GM19395 (cell line): ENCODE measurements around the gene RNF150.
"Not testable (repeated sequence)": the region's sequence is repeated elsewhere in the genome, so short reads cannot be mapped to it uniquely, and the experiment has no call there.

ENCODE experiments used
- ATAC-seq: cut with Tn5 transposase; IDR thresholded peaks from one replicate; pipeline ENCODE4 v1.9.1; 2021; ENCODE audit warnings: mild to moderate bottlenecking, moderate library complexity; ENCODE audit not compliant: unreplicated experiment

Gene RNF150

GRCh38 chr4:141078871-141079270 lies 54.4 kb downstream of the RNF150 start:
- no peak for ATAC-seq

GRCh38 chr4:141077611-141078225 lies 55.6 kb downstream of the RNF150 start:
- ATAC-seq: no peak

- ATAC-seq: no peak
Measured at GRCh38 chr4:141075553-141075952, 57.7 kb downstream of the RNF150 start.

- peak; percentile 55 for ATAC-seq
Measured at GRCh38 chr4:141074098-141074878, 59.0 kb downstream of the RNF150 start.

GRCh38 chr4:141066690-141067089 lies 66.6 kb downstream of the RNF150 start:
- ATAC-seq: no peak

GRCh38 chr4:141065872-141066271 lies 67.4 kb downstream of the RNF150 start:
- ATAC-seq: no peak

- no peak for ATAC-seq
Measured at GRCh38 chr4:141062651-141063050, 70.6 kb downstream of the RNF150 start.

GRCh38 chr4:141058591-141059512 lies 74.4 kb downstream of the RNF150 start:
- ATAC-seq: no peak

GRCh38 chr4:141057582-141057981 lies 75.7 kb downstream of the RNF150 start:
- ATAC-seq: no peak

GRCh38 chr4:141056473-141056872 lies 76.8 kb downstream of the RNF150 start:
- ATAC-seq: no peak

- no peak for ATAC-seq
Measured at GRCh38 chr4:141054446-141054845, 78.8 kb downstream of the RNF150 start.

- ATAC-seq: not testable (repeated sequence)
Measured at GRCh38 chr4:141050999-141051398, 82.3 kb downstream of the RNF150 start.

GRCh38 chr4:141047228-141047884 lies 85.9 kb downstream of the RNF150 start:
- ATAC-seq: no peak

GRCh38 chr4:141046255-141046654 lies 87.0 kb downstream of the RNF150 start:
- no peak for ATAC-seq

- no peak for ATAC-seq
Measured at GRCh38 chr4:141045848-141046247, 87.4 kb downstream of the RNF150 start.

- ATAC-seq: no peak
Measured at GRCh38 chr4:141041021-141041476, 92.2 kb downstream of the RNF150 start.

GRCh38 chr4:141039156-141039555 lies 94.1 kb downstream of the RNF150 start:
- no peak for ATAC-seq

- ATAC-seq: no peak
Measured at GRCh38 chr4:141038428-141038827, 94.8 kb downstream of the RNF150 start.

GRCh38 chr4:141037446-141037845 lies 95.8 kb downstream of the RNF150 start:
- no peak for ATAC-seq

- ATAC-seq: no peak
Measured at GRCh38 chr4:141036786-141037185, 96.5 kb downstream of the RNF150 start.

- no peak for ATAC-seq
Measured at GRCh38 chr4:141035920-141036319, 97.3 kb downstream of the RNF150 start.
